H9 (cell line): ENCODE results near the gene ERP27. TPM values are rescaled to one million over a fixed set of nuclear protein-coding genes. Genes with fewer than 3 reads are reported as not detected.

Experiments used
- DNase-seq: peaks from one replicate; pipeline ENCODE4 v3.0.0-alpha.2; 2017
- H2AFZ ChIP-seq: one replicate; pipeline ENCODE4 v1.6.1; 2013; ENCODE audit warnings: mild to moderate bottlenecking, low read length, control low read depth, moderate library complexity
- H2AK5ac ChIP-seq: 2 replicates; pipeline ENCODE4 v1.6.1; 2013; ENCODE audit warnings: low read length, control low read depth, mixed read lengths; ENCODE audit not compliant: insufficient read length
- H2BK120ac ChIP-seq: one replicate; pipeline ENCODE4 v1.6.1; 2013; ENCODE audit warnings: low read depth, mild to moderate bottlenecking, low read length, control low read depth, inconsistent platforms; ENCODE audit not compliant: poor library complexity, severe bottlenecking
- H2BK12ac ChIP-seq: 2 replicates; pipeline ENCODE4 v1.6.1; 2013; ENCODE audit warnings: low read length, control low read depth, mixed read lengths, low read depth; ENCODE audit not compliant: insufficient read length
- H2BK15ac ChIP-seq: 2 replicates; pipeline ENCODE4 v1.6.1; 2013; ENCODE audit warnings: low read depth, low read length, control low read depth
- H2BK20ac ChIP-seq: one replicate; pipeline ENCODE4 v1.6.1; 2013; ENCODE audit warnings: low read depth, mild to moderate bottlenecking, low read length, control low read depth, inconsistent platforms; ENCODE audit not compliant: poor library complexity, severe bottlenecking
- H2BK5ac ChIP-seq: 2 replicates; pipeline ENCODE4 v1.6.1; 2013; ENCODE audit warnings: low read length, control low read depth, mixed read lengths; ENCODE audit not compliant: insufficient read length
- H3K14ac ChIP-seq: 2 replicates; pipeline ENCODE4 v1.6.1; 2013; ENCODE audit warnings: low read length, control low read depth; ENCODE audit not compliant: insufficient read depth
- H3K18ac ChIP-seq: 2 replicates; pipeline ENCODE4 v1.6.1; 2013; ENCODE audit warnings: low read depth, mild to moderate bottlenecking, mixed read lengths, low read length, control low read depth; ENCODE audit not compliant: insufficient read length
- H3K23ac ChIP-seq: 2 replicates; pipeline ENCODE4 v1.6.1; 2013; ENCODE audit warnings: low read length, control low read depth, mixed read lengths, low read depth; ENCODE audit not compliant: insufficient read length
- H3K23me2 ChIP-seq: 2 replicates; pipeline ENCODE4 v1.6.1; 2013; ENCODE audit warnings: low read depth, mild to moderate bottlenecking, mixed read lengths, low read length, control low read depth; ENCODE audit not compliant: insufficient read length, poor library complexity, severe bottlenecking
- H3K27ac ChIP-seq: 2 replicates; pipeline ENCODE4 v1.5.1; 2013; ENCODE audit warnings: low read length, control low read depth, mixed read lengths, low read depth; ENCODE audit not compliant: insufficient read length
- H3K27me3 ChIP-seq: 2 replicates; pipeline ENCODE4 v1.6.1; 2013; ENCODE audit warnings: low read length, control low read depth, inconsistent platforms; ENCODE audit not compliant: insufficient read depth
- H3K4ac ChIP-seq: 2 replicates; pipeline ENCODE4 v1.6.1; 2013; ENCODE audit warnings: low read depth, mild to moderate bottlenecking, control low read depth, inconsistent platforms, low read length, moderate library complexity
- H3K4me1 ChIP-seq: 2 replicates; pipeline ENCODE4 v1.6.1; 2013; ENCODE audit warnings: low read length, control low read depth, inconsistent platforms; ENCODE audit not compliant: insufficient read depth
- H3K4me2 ChIP-seq: 2 replicates; pipeline ENCODE4 v1.6.1; 2013; ENCODE audit warnings: low read length, control low read depth, mixed read lengths; ENCODE audit not compliant: insufficient read length, insufficient read depth
- H3K56ac ChIP-seq: 2 replicates; pipeline ENCODE4 v1.6.1; 2013; ENCODE audit warnings: low read depth, mild to moderate bottlenecking, mixed read lengths, low read length, control low read depth; ENCODE audit not compliant: insufficient read length
- H3K79me1 ChIP-seq: 2 replicates; pipeline ENCODE4 v1.6.1; 2013; ENCODE audit warnings: low read depth, mild to moderate bottlenecking, moderate library complexity, low read length, control low read depth, inconsistent platforms; ENCODE audit not compliant: insufficient read depth, poor library complexity, severe bottlenecking
- H3K79me2 ChIP-seq: 2 replicates; pipeline ENCODE4 v1.6.1; 2013; ENCODE audit warnings: low read length, control low read depth, inconsistent platforms; ENCODE audit not compliant: insufficient read depth
- H3K9ac ChIP-seq: 2 replicates; pipeline ENCODE4 v1.6.1; 2013; ENCODE audit warnings: low read length, control low read depth, mixed read lengths; ENCODE audit not compliant: insufficient read length; ENCODE audit errors: extremely low read depth
- H3K9me3 ChIP-seq: one replicate; pipeline ENCODE4 v1.6.1; 2013; ENCODE audit warnings: low read depth, low read length, inconsistent platforms; ENCODE audit not compliant: control insufficient read depth
- H3T11ph ChIP-seq: one replicate; pipeline ENCODE4 v1.6.1; 2013; ENCODE audit warnings: mild to moderate bottlenecking, low read length, control low read depth, inconsistent platforms
- H4K20me1 ChIP-seq: one replicate; pipeline ENCODE4 v1.6.1; 2013; ENCODE audit not compliant: control insufficient read depth, insufficient read length, insufficient read depth
- H4K5ac ChIP-seq: 2 replicates; pipeline ENCODE4 v1.6.1; 2013; ENCODE audit warnings: low read depth, mild to moderate bottlenecking, mixed read lengths, low read length, control low read depth; ENCODE audit not compliant: insufficient read length
- H4K8ac ChIP-seq: replicated peaks from 2 replicates; pipeline ENCODE4 v1.6.1; 2013; ENCODE audit warnings: low read length, control low read depth, mixed read lengths, low read depth; ENCODE audit not compliant: insufficient read length
- H4K91ac ChIP-seq: 2 replicates; pipeline ENCODE4 v1.6.1; 2013; ENCODE audit warnings: low read depth, mild to moderate bottlenecking, moderate library complexity, mixed read lengths, low read length, control low read depth; ENCODE audit not compliant: insufficient read length
- H3K27ac Mint-ChIP-seq, 3 experiments: 2 replicates in 2 of 3; 3 replicates in 1 of 3; pipeline ENCODE4 v1.8.0; 2020 to 2021; ENCODE audit warnings: mixed read lengths in 3 of 3, mild to moderate bottlenecking in 1 of 3, moderate library complexity in 1 of 3
- H3K27me3 Mint-ChIP-seq: 2 replicates; pipeline ENCODE4 v1.8.0; 2021; ENCODE audit warnings: low read depth, mild to moderate bottlenecking, moderate library complexity, mixed read lengths
- H3K36me3 Mint-ChIP-seq, 3 experiments: 2 replicates in 2 of 3; 3 replicates in 1 of 3; pipeline ENCODE4 v1.8.0; 2020 to 2021; ENCODE audit warnings: low read depth in 3 of 3, mixed read lengths in 3 of 3; ENCODE audit not compliant: insufficient read depth in 1 of 3
- H3K4me1 Mint-ChIP-seq, 2 experiments: 2 replicates each; pipeline ENCODE4 v1.8.0; 2020; ENCODE audit warnings: mixed read lengths in 2 of 2
- H3K4me3 Mint-ChIP-seq, 2 experiments: 2 replicates in 1 of 2; 3 replicates in 1 of 2; pipeline ENCODE4 v1.8.0; 2020 to 2021; ENCODE audit warnings: mild to moderate bottlenecking in 2 of 2, mixed read lengths in 2 of 2, moderate library complexity in 1 of 2
- H3K9me3 Mint-ChIP-seq, 2 experiments: 2 replicates in 1 of 2; 3 replicates in 1 of 2; pipeline ENCODE4 v1.8.0; 2020; ENCODE audit warnings: mild to moderate bottlenecking in 2 of 2, mixed read lengths in 2 of 2, moderate library complexity in 1 of 2
- CTCF ChIP-seq: fragments of 200-600 bp; sonication (generic); conservative IDR thresholded peaks from 3 replicates; pipeline ENCODE4 v1.8.0; 2021; ENCODE audit warnings: antibody characterized with exemption, mild to moderate bottlenecking
- WGBS: extraction: QIAGEN DNeasy Blood & Tissue Kit; methylation state at CpG from one replicate; pipeline ENCODE4 v1.1.7; 2013; ENCODE audit warnings: missing lambda C conversion rate, low lambda C conversion rate, mixed read lengths; ENCODE audit not compliant: insufficient read length; ENCODE audit errors: extremely low coverage; 5-methylcytosine and 5-hydroxymethylcytosine counted together
- total RNA-seq: library from RNA; stranded (reverse); gene quantifications from 2 replicates; pipeline ENCODE4 v1.2.1, GENCODE V29; 2021

ERP27 gene
- total RNA-seq, 1 experiment from 2014 or later: not detected

GRCh38 chr12:14871247-14871646 is 67.1 kb downstream of the ERP27 start:
- H3K4ac ChIP-seq: no peak overlapping the region
- no peak overlapping the region for H3T11ph ChIP-seq
- no peak overlapping the region for H3K14ac ChIP-seq
- no peak overlapping the region for H3K4me3 Mint-ChIP-seq
- no peak overlapping the region for H2BK15ac ChIP-seq
- no peak overlapping the region for H3K18ac ChIP-seq
- H2BK20ac ChIP-seq: no peak overlapping the region
- no peak for DNase-seq
- peaks cover 15 to 18% of the 10 kb centered on the region in 2 experiments for H3K9me3 Mint-ChIP-seq
- no CpG with 5 or more reads among the region's 1 CpG for WGBS
- H3K79me2 ChIP-seq: no peaks in the 10 kb centered on the region
- no peaks in the 10 kb centered on the region for H3K79me1 ChIP-seq
- H3K27ac ChIP-seq: no peak overlapping the region
- no peak overlapping the region for H3K56ac ChIP-seq
- H2AK5ac ChIP-seq: no peak overlapping the region
- H3K4me1 ChIP-seq: no peaks in the 10 kb centered on the region
- H3K23ac ChIP-seq: no peak overlapping the region
- H3K27me3 Mint-ChIP-seq: peaks cover 4% of the 10 kb centered on the region; the same call in 1 of the 2 replicates
- no peaks in the 10 kb centered on the region for H4K20me1 ChIP-seq
- H4K91ac ChIP-seq: no peak overlapping the region
- no peak overlapping the region for H3K4me2 ChIP-seq
- H2BK5ac ChIP-seq: no peak overlapping the region
- H3K9ac ChIP-seq: no peak overlapping the region
- TF ChIP-seq CTCF: no peak
- peaks cover 9 to 13% (median 9%) of the 10 kb centered on the region in 3 experiments; a peak in 6 of 7 replicates for H3K36me3 Mint-ChIP-seq
- H2AFZ ChIP-seq: no peak overlapping the region
- no peak overlapping the region for H4K5ac ChIP-seq
- H3K27ac Mint-ChIP-seq: no peak overlapping the region
- no peak overlapping the region for H2BK120ac ChIP-seq
- no peaks in the 10 kb centered on the region for H3K23me2 ChIP-seq
- no peaks in the 10 kb centered on the region for H3K4me1 Mint-ChIP-seq
- H4K8ac ChIP-seq: no peak overlapping the region
- H3K9me3 ChIP-seq: no peaks in the 10 kb centered on the region
- no peaks in the 10 kb centered on the region for H3K27me3 ChIP-seq
- no peak overlapping the region for H2BK12ac ChIP-seq
